ENCODE results near the gene STXBP3. TPM values are rescaled to one million over a fixed set of nuclear protein-coding genes. Genes with fewer than 3 reads are reported as not detected.
"Not testable (repeated sequence)": the region's sequence is repeated elsewhere in the genome, so short reads cannot be mapped to it uniquely, and the experiment has no call there.

Gene STXBP3
- total RNA-seq, 1 donor from 2014 or later, result 58.6 TPM

- intact Hi-C loops (cut with micrococcal nuclease), result no loop called here
These were observed 18.0 kb upstream of the STXBP3 start for GRCh38 chr1:108728327-108728923.

GRCh38 chr1:108729481-108729880, 17.0 kb upstream of the STXBP3 start:
- intact Hi-C loops (cut with micrococcal nuclease), result no loop called here

GRCh38 chr1:108732398-108732797, 14.1 kb upstream of the STXBP3 start:
- intact Hi-C loops (cut with micrococcal nuclease), result no loop called here

- intact Hi-C loops (cut with micrococcal nuclease), result no loop called here
These were observed 12.2 kb upstream of the STXBP3 start for GRCh38 chr1:108734171-108734865.

DNA sequence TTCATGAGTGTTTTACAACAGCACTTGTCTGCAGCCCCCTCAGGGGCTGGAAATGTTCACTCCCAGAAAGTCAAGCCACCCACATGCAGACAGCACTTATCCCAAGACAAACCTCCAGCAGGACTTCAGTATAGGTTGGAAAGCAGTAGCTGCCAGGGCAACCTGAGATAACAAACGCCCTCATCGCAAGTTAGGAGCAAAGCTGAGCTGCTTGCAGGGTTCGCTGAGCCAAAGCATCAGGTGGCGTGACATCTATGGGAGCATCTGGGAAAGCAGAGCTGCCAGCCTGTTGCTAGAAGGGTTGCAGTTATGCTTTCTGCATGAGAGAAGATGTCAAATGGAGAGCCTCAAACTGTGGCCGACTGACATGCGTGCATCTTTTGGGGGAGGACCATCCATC, 4.2 kb upstream of the STXBP3 start:
- intact Hi-C loops (cut with micrococcal nuclease), result no loop called here

- intact Hi-C loops (cut with micrococcal nuclease), result loop anchor here (1.0 to 5.0 kb wide), 18 partner anchors 42 to 746 kb away; partner anchors contain the start of genes CLCC1, CYB561D1, PSMA5 and SARS1
These were observed 493 bp upstream of the STXBP3 start for GRCh38 chr1:108745980-108746381.

- intact Hi-C loops (cut with micrococcal nuclease), result loop anchor here (2.0 to 5.0 kb wide), 8 partner anchors 235 to 745 kb away; partner anchors contain the start of genes CYB561D1, PSMA5, SARS1 and SLC25A24
These were observed 837 bp downstream of the STXBP3 start for GRCh38 chr1:108747171-108747850.

DNA sequence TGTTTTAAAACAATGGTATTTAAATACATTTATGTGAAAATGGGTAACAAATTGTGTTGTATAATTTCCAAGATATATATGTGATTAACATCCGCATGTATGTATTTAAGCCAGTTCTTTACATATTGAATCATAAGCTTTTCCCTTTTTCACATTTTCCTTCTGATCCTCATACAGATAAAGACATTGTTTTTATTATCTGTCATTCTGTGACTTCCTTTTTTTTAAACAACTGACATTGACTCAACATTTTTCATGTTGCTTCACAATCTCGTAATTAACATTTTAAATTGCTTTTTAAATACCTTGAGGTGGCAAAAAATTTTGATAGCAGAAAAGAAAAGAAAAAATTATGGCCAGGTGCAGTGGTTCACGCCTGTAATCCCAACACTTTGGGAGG, 1.4 kb downstream of the STXBP3 start:
- intact Hi-C loops (cut with micrococcal nuclease), result loop anchor here (2.0 to 5.0 kb wide), 8 partner anchors 235 to 744 kb away; partner anchors contain the start of genes CYB561D1, PSMA5, SARS1 and SLC25A24

GRCh38 chr1:108749081-108749480, 2.6 kb downstream of the STXBP3 start:
- intact Hi-C loops (cut with micrococcal nuclease), result loop anchor here (5.0 kb wide), 1 partner anchor 743 kb away; the partner anchor contains the start of gene CYB561D1

DNA sequence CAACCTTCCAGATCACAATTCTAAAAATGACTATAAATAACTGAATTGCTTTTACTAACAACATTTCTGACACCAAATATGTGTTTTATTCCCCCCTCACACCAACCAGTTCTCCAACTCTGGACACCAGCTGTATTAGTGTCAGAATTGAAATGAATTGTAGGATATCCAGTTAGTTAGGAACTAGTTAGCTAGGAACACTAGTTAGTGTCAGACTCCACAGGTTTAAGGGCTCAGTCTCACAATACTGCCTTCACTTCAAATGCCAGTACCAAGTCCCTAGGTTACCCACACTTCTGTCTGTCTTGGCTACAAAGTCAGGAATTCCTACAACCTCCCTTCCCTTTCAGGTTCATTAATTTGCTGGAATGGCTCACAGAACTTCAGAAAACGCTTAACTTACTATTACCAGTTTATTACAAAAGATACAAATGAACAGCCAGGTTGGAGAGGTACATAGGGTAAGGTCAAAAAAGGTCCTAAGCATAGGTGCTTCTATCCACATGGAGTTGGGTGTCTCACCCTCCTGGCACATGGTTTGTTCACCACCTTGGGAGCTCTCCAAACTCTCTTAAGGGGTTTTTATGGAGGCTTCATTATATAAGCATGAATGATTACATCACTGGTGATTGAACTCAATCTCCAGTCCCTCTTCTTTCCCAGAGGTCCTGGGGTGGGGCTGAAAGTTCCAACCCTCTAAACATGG, 4.2 kb downstream of the STXBP3 start:
- intact Hi-C loops (cut with micrococcal nuclease), result no loop called here

DNA sequence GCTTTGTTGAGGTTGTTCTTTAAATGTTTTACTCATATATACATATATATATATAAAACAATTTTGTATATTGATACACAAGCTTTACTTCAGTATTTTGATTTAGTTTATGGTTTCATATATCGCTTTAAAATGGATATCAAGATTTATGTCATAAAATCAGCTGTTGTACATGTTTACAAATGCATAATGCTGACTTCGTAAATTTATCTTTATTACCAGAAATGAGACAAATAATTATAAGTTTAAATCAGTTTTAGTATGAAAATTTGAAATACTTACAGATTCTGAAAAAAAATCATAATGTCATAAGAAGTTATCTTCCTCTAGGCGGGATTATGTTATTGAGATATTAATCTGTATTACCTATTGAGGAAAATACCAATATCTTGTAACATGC, 6.9 kb downstream of the STXBP3 start:
- intact Hi-C loops (cut with micrococcal nuclease), result no loop called here

DNA sequence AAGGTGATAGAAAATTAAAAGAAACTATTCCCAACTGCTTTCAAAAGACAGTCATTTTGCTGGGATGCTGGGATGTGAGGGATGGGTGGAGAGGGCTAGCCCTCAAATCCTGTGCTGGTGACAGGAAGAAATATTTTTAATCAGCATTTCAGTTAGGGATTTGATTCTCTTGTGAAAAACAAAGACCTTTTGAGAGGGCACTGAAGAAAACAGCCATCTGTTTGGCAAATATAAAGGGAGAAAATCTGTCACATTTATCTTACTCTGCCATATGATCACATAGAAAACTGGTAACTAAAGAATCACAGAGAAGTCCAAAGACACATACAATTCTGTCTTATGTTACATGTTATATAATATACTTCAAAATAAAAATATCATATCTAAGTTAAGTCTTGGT, 12.3 kb downstream of the STXBP3 start:
- intact Hi-C loops (cut with micrococcal nuclease), result no loop called here

DNA sequence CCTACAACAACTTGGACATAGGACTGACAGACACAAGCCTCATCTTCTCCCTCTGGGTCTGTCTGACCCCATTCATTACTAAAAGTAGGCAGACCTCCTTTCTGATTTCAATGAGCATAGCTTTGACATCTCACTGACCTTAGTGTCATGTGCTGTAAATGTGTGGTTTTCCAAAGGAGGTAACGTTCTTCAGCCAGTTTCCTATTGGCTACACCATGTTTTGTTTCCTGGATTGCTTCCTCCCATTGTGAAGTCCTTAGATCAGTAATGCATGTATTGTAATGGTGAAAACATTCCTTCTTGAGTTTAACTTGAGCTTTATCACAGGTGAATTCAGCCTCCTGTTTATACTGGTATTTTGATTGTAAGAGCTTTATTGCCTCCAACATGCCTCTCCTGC, 20.6 kb downstream of the STXBP3 start:
- intact Hi-C loops (cut with micrococcal nuclease), result no loop called here

DNA sequence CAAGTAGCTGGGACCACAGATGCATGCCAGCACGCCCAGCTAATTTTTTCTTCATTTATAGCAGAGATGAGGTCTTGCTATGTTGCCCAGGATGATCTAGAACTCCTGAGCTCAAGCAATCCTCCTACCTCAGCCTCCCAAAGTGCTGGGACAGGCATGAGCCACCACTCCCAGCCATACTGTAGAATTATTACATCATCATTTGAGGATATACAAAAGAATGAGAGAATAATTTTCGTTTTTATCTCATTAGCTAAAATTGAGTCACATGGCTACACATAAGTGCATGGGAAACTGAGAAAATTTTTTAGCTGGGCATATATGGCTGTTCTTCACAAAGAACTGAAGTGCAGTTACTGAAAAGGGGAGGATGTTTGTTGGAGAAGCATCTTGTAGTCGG, 21.2 kb downstream of the STXBP3 start:
- intact Hi-C loops (cut with micrococcal nuclease), result no loop called here

DNA sequence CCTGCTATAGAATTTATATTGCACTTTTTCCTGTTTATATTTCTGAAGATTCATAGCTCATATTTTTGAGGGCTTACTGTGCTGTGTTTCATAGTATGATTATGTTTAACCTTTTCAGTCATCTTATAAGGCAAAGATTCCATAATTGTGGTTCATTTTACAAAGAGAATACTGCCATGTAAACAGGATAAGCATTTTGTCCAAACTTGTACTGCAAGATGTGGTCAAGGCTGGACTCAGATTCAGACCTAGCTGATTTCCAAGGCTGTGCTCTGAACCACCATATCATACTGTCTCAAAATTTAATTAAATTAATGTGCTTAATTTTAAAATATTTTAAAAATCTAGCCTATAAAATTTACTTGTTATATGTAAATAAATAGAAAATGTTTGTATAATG, 31.4 kb downstream of the STXBP3 start:
- intact Hi-C loops (cut with micrococcal nuclease), result no loop called here

GRCh38 chr1:108779455-108779854, 33.0 kb downstream of the STXBP3 start:
- intact Hi-C loops (cut with micrococcal nuclease), result no loop called here

DNA sequence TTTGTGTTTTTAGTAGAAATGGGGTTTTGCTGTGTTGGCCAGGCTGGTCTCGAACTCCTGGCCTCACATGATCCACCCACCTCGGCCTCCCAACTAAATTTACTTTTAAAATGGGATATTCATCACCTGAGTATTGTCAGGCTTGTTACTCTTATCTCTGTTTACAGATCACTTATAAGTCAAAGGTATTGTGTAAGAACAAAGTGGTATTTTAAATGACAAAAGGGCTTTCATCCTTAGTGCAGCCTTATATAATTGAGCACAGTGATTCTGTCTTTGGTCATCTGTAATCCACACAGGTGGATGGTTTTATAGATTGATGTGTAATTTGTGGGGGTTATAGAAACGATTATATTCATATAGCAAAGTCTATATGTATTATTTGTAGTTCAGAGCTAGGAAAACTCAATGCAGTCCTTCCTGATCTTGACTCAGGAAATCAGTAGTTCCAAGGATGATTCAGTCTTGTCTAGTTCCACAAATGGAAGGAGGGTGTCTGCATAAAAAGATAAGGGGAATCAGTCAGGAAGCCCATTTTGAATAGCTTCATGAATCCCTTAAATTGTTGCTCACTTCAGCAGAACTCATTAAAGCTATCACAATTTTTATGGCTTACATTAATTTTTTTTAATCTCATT, 34.6 kb downstream of the STXBP3 start:
- intact Hi-C loops (cut with micrococcal nuclease), result no loop called here

DNA sequence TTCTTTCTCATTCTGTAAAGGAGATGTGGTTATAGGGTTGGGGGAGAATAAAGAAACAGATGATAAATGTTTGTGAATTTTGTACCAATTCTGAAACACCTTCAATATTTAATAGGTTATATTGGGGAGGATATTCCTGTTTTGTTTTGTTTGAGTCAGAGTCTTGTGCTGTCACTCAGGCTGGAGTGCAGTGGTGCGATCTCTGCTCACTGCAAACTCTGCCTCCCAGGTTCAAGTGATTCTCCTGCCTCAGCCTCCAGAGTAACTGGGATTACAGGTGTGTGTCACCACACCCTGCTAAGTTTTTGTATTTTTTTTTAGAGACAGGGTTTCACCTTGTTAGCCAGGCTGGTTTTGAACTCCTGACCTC, 35.1 kb downstream of the STXBP3 start:
- intact Hi-C loops (cut with micrococcal nuclease), result not testable (repeated sequence)

GRCh38 chr1:108785264-108785663, 38.8 kb downstream of the STXBP3 start:
- intact Hi-C loops (cut with micrococcal nuclease), result no loop called here

DNA sequence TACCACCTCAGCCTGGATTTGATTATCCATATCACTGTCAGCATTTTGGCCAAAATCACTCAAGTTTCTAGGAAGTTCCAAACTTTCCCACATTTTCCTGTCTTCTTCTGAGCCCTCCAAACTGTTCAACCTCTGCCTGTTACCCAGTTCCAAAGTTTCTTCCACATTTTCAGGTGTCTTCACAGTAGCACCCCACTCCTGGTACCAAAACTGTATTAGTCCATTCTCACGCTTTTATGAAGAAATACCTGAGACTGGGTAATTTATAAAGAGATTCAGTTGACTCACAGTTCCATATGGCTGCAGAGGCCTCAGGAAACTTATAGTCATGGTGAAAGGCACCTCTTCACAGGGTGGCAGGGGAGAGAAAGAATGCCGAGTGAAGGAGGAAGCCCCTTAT, 39.4 kb downstream of the STXBP3 start:
- intact Hi-C loops (cut with micrococcal nuclease), result no loop called here

- intact Hi-C loops (cut with micrococcal nuclease), result no loop called here
These were observed 45.3 kb downstream of the STXBP3 start for GRCh38 chr1:108791790-108792189.
